Measurements from ENCODE around the gene RAB33B.
"Not testable (repeated sequence)": the region's sequence is repeated elsewhere in the genome, so short reads cannot be mapped to it uniquely, and the experiment has no call there.

The RAB33B gene

DNA sequence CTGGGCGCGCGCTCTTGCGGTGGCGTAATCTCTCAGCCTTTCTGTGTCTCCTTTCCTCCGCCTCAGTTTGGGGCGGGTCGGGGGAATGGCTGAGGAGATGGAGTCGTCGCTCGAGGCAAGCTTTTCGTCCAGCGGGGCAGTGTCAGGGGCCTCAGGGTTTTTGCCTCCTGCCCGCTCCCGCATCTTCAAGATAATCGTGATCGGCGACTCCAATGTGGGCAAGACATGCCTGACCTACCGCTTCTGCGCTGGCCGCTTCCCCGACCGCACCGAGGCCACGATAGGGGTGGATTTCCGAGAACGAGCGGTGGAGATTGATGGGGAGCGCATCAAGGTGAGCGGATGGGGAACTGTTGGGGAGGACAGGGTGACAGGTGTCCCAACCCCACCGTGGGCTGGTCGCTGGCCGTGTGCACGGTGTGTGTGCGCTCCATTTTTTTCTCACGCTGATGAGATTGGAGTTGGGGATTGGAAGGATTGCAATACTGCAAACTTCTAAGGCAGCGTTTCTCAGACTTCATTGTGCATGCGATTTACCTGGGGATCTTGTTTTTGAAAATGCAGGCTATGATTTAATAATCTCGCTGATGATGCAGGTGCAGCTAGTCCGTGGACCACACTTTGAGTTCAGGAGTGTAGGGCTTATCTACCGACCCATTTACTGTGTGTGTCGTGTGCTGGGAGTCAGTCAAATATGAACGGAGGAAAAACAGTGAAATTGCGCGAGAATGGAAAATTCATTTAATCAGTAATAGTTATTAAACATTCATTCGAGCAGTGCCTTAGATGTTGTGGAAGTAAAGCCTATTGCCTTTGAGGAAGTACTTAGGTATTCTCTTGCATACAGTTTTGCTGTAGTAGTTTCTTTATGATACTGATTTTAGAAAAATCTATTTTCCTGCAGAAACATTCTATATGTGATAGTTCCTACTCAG, at the start of gene RAB33B:
Gene RAB33B (plus strand): TSS at position 11 of the 935 bp plus-strand sequence. CDS start 75 bp downstream, at position 86.
- TF ChIP-seq, protein P1, sequence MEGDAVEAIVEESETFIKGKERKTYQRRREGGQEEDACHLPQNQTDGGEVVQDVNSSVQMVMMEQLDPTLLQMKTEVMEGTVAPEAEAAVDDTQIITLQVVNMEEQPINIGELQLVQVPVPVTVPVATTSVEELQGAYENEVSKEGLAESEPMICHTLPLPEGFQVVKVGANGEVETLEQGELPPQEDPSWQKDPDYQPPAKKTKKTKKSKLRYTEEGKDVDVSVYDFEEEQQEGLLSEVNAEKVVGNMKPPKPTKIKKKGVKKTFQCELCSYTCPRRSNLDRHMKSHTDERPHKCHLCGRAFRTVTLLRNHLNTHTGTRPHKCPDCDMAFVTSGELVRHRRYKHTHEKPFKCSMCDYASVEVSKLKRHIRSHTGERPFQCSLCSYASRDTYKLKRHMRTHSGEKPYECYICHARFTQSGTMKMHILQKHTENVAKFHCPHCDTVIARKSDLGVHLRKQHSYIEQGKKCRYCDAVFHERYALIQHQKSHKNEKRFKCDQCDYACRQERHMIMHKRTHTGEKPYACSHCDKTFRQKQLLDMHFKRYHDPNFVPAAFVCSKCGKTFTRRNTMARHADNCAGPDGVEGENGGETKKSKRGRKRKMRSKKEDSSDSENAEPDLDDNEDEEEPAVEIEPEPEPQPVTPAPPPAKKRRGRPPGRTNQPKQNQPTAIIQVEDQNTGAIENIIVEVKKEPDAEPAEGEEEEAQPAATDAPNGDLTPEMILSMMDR (IDR thresholded peaks at IDR 0.05; ENCODE audit: borderline replicate concordance, insufficient read depth, low read depth, low read length): no peak

GRCh38 chr4:139410312-139410711, 43.6 kb upstream of the RAB33B start:
- TF ChIP-seq, protein P1 (IDR thresholded peaks at IDR 0.05; ENCODE audit: borderline replicate concordance, insufficient read depth, low read depth, low read length): no peak
- H3K4me3 ChIP-seq (ENCODE audit: low read depth, low read length): no peak overlapping the region

More for the DNA sequence above, at the start of gene RAB33B:
- peak within 1 kb of the TSS; percentile 64 for H3K4me3 ChIP-seq (ENCODE audit: low read depth, low read length)

- H3K4me3 ChIP-seq (ENCODE audit: low read depth, low read length): not testable (repeated sequence)
Measured at GRCh38 chr4:139414671-139415210, 39.2 kb upstream of the RAB33B start.

DNA sequence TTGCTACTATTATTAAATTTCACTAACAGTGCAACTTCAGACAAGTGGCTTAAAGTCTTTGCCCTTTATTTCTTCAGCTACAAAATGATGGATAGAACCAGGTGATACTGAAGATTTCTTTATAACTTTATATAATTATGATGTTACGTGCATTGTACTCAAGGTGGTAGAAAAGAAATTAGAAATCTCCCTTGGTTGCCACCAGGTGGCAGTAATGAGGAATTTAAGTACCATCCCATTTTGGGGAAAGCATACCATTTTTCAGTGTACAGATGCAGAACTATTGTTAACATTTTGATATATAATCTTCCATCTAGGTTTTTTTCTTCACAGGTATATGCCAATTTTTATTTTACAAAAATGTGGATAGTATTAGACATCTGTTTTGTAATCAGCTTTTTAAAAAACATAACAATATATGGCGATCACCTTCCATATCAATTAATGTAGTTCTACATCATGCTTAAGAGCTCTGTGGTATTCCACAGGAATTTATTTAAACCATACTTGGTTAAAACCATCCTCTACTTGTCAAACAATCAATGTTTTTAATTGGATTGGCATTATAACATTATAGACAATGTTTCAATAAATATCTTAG, 37.7 kb upstream of the RAB33B start:
- no peak overlapping the region for H3K4me3 ChIP-seq (ENCODE audit: low read depth, low read length)
- TF ChIP-seq, protein P1 (IDR thresholded peaks at IDR 0.05; ENCODE audit: borderline replicate concordance, insufficient read depth, low read depth, low read length): peak; percentile 32; the same call in 1 of the 2 replicates

- TF ChIP-seq, protein P1 (IDR thresholded peaks at IDR 0.05; ENCODE audit: borderline replicate concordance, insufficient read depth, low read depth, low read length): no peak
- H3K4me3 ChIP-seq (ENCODE audit: low read depth, low read length): no peak overlapping the region
Measured at GRCh38 chr4:139419388-139419914, 34.5 kb upstream of the RAB33B start.

GRCh38 chr4:139420652-139421051, 33.3 kb upstream of the RAB33B start:
- TF ChIP-seq, protein P1 (IDR thresholded peaks at IDR 0.05; ENCODE audit: borderline replicate concordance, insufficient read depth, low read depth, low read length): no peak
- H3K4me3 ChIP-seq (ENCODE audit: low read depth, low read length): no peak overlapping the region

- TF ChIP-seq, protein P1 (IDR thresholded peaks at IDR 0.05; ENCODE audit: borderline replicate concordance, insufficient read depth, low read depth, low read length): no peak
- H3K4me3 ChIP-seq (ENCODE audit: low read depth, low read length): no peak overlapping the region
Measured at GRCh38 chr4:139436122-139436521, 17.8 kb upstream of the RAB33B start.

Data from GM12875 (cell line).